Eye (tissue), 1 donor: ENCODE results near the gene RSBN1L.
"Not testable (repeated sequence)": the region's sequence is repeated elsewhere in the genome, so short reads cannot be mapped to it uniquely, and the experiment has no call there.

Source experiments
- DNase-seq: peaks from one replicate; pipeline ENCODE4 v3.0.0-alpha.2; 2015

The RSBN1L gene

DNA sequence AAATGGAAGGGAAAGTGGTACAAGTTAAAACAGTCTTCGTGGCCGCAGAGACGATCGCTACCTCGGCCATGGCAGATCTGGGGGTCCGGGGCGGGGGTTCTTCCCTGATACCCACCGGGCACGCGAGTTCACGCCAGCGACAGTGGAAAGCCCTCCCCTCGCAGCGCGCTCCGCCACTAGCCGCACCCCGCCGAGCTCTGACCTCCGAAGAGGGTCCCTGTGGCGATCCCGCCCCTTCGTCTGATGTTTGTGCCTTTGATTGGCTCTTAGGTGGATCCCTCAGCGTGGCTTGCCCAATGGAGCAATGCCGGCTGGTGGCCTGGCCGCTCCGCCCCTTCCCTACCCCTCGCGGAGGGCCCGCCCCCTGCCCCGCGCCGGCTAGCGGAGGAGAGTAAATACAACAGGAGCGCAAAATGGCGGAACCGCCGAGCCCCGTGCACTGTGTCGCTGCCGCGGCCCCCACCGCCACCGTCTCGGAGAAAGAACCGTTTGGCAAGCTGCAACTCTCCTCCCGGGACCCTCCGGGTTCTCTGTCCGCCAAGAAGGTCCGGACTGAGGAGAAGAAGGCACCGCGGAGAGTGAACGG, at the start of gene RSBN1L:
Gene RSBN1L, plus strand, starts transcription at position 403 of the 586 bp plus-strand sequence. Its CDS starts 11 bp downstream, at position 414.
- DNase-seq: peak; percentile 99

DNA sequence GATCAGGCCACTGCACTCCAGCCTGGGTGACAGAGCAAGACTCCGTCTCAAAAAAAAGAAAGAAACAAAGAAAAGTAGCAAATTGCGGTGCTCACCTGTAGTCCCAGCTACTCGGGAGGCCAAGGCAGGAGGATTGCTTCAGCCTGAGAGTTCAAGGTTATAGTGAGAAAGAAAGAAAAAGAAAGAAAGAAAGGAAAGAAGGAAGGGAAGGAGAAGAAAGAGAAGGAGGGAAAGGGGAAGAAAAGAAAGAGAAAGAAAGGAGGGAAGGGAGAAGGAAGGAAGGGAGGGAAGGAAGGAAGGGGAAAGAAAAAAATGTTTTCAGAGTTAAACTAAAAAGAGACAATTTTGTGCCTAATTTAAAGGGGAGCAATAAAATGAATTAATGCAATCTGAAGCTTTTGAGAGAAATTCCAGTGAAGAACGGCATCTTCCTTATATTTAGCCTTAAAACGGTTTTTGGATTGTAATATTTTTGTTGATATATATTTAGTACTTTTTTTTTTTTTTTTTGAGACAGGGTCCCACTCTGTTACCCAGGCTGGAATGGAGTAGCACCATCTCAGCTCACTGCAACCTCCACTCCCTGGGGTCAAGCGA, 47.4 kb upstream of the RSBN1L start:
- DNase-seq: no peak

DNA sequence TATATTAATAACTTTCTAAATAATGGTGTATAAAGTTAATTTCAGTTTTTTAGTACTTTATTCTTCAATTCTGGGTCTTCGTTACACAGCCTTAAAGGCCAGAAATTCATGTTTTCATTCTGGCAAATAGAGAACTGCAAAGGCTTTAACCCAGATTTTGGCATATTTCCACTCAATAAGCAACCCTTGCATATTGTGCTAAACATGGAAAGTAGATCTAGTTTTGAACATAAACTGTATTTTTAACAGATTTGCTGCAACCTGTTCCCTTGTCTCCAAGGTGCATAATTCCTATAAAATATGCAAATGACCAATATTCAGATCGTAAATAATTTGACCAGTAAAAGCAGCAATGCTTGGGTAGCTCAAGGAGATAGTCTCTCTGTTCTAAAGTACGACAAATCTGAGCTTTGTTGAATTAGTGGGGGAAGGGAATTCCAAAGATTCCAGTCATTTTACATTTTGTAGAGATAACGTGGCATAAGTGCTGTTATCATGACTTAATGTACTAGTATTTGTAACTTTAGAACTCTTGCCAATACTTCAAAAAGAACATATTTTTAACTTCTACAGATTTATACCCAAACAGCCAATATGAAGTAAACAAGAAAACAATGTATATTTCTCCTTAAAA, 46.4 kb upstream of the RSBN1L start:
- no peak for DNase-seq

DNA sequence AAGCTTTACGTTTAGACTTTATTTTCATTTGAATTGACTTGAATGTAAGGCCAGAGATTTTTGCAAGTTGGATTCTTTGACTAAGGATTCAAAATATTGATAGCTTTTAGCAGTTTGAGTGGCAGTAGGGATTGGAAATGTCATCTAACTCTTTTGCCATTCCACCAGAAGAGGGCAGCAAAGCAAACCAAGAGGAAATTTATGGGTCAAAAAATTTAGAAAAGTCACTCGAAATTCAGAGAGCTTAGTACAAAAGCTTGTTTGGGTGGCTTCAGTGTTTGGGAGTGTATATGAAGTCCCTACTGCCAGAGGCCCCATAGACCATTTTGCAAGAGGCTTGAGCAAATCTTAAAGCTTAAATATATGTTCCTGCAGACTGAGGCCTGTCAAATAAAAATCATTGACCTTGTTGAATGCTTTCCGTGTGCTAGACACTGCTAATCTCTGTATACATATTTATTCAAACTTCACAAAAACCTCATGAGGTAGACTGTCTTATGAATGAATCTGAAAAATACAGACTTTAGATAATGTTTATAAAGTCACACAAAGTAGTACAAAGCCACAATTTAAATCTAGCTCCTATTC, 44.6 kb upstream of the RSBN1L start:
- peak; percentile 66 for DNase-seq

DNA sequence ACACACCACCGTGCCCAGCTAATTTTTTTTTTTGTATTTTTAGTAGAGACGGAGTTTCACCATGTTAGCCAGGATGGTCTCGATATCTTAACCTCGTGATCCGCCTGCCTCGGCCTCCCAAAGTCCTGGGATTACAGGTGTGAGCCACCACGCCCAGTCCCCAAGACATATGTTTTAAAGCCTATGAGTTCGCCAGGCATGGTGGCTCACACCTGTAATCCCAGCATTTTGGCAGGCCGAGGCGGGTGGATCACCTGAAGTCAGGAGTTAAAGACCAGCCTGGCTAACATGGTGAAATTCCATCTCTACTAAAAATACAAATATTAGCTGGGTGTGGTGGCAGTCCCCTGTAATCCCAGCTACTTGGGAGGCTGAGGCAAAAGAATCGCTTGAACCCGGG, 43.4 kb upstream of the RSBN1L start:
- DNase-seq: not testable (repeated sequence)

DNA sequence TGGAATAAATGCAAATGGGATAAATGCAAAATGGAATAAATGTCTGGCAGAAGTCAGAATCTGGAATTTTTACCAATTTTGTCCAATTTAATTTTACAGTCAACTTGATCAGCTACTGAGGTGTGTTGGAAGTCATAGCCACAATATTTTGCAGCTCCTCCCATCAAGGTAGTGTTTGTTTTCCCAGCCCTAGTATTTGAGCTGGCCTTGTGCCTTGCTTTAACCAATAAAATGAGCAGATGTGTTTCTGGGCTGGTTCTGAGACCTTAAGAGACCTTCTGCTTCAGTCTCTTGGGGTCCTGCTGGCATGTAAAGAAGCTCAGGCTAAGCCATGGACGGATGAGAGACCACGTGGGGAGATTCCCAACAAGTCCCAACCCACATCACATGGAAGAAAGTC, 42.7 kb upstream of the RSBN1L start:
- DNase-seq: no peak

DNA sequence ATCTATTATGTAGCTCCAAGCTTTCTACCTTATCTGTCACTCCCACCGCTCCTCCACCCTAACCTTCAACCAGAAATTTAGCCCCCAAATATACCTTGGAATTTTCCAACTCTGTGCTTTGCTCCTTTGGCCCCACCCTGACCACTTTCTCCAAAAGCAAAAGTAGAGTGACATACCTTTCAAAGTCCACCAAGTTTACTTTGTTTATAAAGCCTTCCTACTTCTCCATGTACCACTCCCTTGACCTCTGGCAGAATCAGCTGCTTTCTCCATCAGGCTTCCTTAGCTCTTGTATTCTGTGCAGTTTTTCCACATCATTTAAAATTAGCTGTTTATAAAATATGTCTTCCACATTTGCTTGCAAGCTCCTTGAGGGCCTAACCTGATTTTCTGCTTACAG, 40.9 kb upstream of the RSBN1L start:
- no peak for DNase-seq

DNA sequence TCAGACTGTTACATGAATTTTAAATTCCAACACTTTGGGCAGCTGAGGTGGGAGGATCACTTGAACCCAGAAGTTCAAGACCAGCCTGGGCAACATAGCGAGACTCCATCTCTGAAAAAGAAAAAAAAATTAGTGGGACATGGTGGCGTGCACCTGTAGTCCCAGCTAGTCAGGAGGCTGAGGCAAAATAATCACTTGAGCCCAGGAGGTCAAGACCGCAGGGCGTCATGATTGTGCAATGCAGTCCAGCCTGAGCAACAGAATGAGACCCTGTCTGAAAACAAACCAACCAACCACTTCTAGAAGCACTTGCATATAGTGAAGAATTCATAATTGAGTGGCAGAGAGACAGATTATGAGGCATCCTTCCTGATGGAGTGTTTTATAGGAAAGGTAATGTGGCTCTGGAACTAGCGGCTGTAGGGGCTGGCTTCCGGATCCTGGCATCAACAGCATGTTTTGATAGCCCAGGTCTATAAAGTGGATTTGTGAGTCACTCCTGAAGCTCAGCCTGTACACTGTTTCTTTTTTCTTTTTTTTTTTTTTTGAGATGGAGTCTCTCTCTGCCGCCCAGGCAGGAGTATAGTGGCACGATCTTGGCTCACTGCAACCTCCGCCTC, 40.3 kb upstream of the RSBN1L start:
- DNase-seq: no peak

DNA sequence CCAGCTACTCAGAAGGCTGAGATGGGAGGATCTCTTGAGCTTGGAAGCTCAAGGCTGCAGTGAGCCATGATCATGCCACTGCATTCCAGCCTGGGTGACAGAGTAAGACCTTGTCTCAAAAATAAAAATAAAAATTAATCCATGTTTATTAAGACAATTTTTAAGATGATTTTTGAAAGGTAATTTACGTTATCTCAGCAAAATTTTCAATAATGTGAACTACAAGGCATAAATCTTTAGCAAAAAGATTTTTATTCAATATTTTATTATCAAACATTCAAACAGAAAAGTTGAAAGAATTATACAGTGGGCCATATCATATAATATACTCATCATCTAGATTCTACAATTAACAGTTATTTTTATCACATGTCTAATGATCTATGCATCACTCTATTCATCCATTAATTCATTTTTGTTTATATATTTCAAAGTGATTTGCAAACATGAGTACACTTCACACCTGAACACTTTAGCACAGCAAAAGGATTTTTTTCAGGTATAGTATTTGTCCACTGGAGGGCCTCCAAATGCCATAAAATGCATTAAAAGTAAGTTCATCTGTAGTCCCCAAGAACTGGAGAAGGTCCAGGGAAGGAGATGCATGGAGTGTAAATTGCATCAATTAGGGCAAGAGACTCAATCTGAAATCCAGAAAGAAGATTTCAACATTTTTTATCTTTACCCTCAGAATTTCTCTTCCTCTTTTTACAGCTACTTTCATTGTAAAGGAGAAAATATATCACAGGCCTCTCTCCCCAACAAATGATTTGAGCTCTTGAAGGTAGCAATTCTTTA, 38.6 kb upstream of the RSBN1L start:
- DNase-seq: peak; percentile 70

DNA sequence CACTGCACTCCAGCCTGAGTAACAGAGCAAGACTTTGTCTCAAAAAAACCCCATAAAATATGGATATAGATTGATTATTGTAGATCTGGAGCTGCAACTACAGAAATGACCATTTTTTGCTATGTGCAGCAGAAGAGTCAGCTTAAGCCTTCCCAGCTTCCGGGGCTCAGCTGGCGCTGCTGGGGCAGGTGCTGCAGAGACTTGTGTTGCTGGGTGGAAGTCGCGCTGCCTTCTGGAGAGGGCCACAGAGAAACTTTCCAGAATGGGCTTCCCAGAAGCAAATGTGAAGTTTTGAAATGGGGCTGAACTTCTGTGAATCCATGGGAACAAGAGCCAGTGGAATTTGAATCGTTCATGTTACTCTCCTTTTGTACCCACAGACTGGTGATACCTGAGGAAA, 37.3 kb upstream of the RSBN1L start:
- DNase-seq: no peak

DNA sequence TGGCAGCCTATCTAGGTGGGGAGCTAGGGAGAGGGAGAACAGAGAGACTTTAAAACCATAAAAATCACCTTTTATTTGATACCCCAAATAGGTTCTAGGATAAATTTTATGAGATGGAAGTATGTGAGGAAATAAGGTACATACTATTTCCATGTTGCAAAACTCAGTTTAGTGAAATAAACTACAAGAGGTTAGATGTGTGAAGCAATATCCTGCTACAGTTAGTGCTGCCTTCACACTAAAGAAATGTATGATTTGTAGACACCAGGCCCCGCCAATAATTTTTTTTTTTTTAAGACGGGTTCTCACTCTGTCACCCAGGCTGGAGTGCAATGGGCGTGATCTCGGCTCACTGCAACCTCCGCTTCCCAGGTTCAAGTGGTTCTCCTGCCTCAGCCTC, 34.4 kb upstream of the RSBN1L start:
- DNase-seq: no peak

DNA sequence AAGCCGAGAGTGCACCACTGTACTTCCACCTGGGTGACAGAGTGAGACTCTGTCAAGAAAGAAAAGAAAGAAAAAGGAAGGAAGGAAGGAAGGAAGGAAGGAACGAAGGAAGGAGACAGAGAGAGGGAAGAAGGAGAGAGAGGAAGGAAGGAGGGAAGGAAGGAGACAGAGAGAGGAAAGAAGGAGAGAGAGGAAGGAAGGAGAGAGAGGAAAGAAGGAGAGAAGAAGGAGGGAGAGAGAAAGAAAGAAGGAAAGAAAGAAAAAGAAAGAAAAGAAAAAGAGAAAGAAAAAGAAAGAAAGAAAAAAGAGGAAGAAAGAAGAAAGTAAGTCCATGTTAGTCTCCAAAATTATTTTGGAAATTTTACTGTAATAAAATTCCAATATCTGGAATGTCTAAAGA, 33.4 kb upstream of the RSBN1L start:
- DNase-seq: no peak

DNA sequence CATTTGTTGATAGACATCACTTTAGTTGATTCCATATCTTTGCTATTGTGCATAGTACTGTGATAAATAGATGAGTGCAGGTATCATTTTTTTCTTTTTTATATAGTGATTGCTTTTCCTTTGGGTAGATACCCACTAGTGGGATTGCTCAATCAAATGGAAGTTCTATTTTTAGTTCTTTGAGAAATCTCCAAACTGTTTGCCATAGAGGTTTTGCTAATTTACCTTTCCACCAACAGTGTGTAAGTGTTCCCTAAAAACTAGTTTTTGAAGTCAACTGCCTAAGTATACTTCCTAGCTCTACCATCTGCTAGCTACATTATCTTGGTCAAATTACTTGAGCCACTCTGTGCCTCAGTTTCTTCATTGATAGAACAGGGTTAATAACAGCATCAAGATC, 31.5 kb upstream of the RSBN1L start:
- no peak for DNase-seq

DNA sequence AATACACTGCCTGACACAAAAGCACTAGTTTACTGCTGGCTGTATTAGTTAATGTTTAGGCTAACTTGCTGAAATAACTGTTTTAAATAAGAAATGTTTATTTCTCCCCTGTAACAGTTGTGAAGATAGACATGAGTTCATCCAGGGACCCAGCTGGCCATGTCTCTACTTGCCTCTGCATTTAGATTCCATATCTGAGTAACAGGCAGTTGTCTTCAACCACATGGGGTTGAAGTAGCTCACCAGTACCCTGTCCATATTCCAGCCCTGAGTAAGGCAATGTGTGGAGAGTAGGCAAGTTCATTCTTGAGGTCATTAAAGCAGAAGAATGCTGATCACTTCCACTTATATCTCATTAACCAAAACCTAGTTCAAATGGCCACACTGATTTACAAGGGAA, 31.1 kb upstream of the RSBN1L start:
- no peak for DNase-seq

DNA sequence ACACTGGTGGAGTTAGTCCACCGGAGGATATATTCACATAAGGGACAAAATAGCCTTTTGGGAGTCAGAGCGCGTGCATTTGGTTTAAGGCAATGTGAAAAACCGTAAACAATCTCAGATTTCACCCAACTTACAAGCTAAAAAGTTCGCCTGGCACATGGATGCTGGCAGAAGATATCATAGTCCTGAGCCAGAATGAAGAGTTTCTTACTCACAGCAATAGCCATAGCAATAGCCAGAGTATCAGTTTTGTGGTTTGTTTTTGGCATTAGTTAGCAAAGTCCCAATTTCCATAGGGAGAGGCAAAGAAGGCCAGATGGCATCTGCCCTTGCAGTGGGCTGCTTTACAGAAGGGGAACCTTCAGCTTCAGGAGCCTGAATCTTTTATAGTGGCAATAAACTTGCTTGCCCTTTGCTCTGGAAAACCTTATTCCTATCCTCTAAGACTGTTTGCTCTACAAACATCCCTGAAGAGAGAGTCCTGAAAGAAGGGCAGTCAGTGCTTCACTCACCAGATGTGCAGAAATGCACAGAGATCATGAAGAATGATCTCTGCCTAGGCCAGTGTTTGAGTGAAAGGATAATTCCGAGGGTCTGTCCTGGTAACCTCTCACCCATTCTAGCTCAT, 28.7 kb upstream of the RSBN1L start:
- no peak for DNase-seq

DNA sequence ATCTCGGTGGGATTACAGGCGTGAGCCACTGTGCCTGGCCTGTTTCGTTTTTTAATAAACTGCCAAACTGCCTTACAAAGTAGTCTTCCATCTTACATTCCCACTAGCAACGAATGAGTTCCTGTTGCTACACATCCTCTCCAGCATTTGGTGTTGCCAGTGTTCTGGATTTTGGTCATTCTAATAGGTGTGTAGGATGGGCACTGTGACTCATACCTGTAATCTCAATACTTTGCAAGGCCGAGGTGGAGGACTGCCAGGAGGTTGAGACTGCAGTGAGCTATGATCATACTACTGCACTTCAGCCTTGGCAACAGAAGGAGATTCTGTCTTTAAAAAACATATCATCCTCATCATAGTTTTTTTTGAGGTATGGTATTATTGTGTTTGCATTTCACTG, 21.4 kb upstream of the RSBN1L start:
- DNase-seq: no peak

DNA sequence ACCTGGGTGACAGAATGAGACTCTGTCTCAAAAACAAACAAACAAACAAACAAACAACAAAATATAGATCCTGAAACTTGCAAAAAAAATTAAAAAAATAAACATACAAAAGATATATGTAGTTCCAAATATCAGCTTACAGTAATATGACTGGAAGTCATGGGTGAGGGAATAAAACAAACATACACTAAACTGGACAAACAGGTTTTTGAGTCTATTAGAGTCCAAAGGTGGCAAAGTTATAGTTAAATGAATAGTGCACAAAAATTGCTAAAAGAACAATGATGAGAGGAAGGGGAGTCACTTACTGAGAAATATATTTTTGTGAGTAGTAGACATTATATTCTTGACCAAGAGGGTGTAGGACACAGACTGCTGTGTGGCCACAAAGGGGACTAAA, 16.7 kb upstream of the RSBN1L start:
- no peak for DNase-seq

DNA sequence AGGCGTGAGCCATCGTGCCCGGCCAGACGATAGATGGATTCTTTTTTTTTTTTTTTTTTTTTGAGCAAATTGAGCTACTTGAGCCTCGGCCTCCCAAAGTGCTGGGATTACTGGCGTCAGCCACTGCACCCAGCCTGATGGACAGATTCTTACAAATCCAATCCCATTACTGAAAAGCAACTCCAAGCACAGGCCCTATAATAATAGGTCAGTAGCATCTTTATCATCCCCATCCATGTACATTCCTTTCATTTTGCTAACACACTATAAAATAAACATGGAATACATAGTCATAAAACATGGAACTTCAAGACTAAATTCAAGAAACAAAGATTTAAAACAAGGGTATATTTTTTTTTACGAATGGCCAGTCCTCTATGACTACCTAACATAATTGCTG, 16.0 kb upstream of the RSBN1L start:
- DNase-seq: no peak

DNA sequence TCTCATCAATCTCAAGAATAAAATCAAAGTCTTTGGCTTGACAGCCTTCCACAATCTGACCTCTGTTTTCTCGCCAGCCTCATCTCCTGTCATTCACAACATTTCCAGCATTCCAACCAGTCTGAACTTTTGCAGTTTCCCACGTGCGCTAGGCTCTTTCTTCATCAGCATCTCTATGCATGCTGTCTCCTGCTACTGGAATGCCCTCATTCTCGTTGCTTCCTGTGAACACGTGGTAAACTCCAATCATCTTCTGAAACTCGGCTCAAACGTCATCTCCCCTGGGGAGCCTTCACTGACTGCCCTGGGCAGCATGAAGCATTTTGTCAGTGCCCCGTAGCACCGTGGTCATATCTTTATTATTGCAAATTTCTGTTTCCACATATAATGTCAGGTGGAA, 12.2 kb upstream of the RSBN1L start:
- DNase-seq: peak; percentile 74

DNA sequence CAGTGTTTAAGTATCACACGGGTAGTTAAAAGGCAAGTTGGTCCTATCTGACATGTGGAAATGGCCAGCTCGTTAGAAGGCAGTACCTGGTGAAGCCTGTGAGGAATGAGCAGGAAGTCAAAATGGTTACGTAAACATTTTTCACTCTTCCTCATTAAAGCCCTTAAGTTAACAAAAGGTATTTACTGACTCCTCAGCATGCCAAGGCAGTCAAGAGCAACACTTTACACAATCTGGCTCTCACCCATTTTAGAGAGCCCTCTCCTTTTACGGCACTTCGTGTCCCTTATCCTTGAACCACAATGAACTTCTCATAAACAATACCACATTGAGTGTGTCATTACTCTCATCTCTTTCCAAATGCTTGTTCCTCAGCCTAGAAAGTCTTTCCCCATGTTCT, 11.0 kb upstream of the RSBN1L start:
- DNase-seq: no peak

DNA sequence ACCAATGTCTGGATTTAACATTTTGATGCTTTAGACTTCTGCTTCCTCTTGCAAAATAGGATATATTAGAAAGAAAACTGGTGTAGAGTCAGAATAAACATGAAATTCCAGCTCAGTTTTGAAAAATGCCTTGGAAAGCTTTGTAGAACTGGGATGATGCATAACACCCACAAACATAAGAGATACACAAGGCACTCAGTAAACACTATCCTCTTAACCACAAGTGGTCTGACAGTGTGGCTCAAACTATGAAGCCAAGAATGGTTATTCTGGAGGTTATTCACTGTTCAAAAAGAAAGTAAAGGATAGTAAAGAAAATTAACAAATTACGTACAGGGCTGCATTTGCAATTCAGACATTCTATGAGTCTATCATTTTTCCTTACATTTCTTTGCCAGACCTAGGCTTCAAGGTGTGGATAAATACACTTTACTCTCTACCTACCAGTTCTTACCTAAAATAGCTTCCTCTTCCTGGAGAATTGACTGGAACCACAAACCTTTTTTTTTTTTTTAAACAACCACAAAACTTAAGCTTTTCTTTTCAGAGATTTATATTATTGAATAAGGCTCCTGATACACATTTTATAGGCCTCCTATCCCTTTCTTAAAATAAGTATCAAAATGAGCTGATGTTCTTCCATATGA, 9.0 kb upstream of the RSBN1L start:
- DNase-seq: no peak

DNA sequence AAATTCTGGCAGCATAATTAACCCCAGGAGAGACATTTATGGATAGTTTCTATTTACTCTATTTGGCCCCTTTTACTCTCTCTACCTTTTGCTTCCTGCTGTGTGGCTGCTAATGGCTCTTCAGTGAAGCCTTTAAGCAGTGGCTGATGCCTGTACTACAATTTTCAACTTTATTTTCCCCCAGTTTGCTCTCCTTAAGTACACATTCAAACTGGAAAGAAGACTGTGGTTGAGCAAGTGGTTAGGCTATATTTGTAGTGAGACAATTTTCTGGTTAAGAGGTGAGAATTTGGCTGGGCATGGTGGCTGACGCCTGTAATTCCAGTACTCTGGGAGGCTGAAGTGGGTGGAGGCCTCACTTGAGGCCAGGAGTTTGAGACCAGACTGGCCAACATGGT, 8.5 kb upstream of the RSBN1L start:
- DNase-seq: no peak
